GM12874 (cell line): Measurements from ENCODE around the gene STX2.
A peak's percentile ranks its signal among the peaks of the same experiment; 100 is the strongest.

Experiments
- TF ChIP-seq, protein P1 (sequence below): IDR thresholded peaks from 2 replicates; pipeline ENCODE4 v1.5.1; 2011; ENCODE audit warnings: low read depth, mild to moderate bottlenecking, control low read depth, low read length, moderate library complexity; ENCODE audit not compliant: insufficient read depth

Gene STX2

DNA sequence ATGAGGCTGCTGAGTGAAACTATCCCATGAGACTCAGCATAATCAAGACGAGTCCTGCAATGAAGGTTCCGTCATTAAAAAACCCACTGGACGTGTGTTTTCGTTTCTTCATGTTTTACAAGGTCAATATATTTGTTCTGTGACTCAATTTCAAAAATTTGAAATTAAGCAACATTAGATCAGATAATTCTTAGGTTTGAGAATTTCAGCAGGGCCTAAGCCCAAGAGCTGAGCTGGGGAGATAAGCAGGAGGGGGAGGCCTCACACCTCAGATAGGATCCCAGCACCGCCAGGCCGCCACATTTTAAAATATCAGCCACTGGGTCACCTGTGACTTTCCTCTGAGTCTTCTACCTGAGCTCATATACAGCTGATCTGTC, 13.3 kb downstream of the STX2 start:
- TF ChIP-seq, protein P1, sequence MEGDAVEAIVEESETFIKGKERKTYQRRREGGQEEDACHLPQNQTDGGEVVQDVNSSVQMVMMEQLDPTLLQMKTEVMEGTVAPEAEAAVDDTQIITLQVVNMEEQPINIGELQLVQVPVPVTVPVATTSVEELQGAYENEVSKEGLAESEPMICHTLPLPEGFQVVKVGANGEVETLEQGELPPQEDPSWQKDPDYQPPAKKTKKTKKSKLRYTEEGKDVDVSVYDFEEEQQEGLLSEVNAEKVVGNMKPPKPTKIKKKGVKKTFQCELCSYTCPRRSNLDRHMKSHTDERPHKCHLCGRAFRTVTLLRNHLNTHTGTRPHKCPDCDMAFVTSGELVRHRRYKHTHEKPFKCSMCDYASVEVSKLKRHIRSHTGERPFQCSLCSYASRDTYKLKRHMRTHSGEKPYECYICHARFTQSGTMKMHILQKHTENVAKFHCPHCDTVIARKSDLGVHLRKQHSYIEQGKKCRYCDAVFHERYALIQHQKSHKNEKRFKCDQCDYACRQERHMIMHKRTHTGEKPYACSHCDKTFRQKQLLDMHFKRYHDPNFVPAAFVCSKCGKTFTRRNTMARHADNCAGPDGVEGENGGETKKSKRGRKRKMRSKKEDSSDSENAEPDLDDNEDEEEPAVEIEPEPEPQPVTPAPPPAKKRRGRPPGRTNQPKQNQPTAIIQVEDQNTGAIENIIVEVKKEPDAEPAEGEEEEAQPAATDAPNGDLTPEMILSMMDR: no peak

DNA sequence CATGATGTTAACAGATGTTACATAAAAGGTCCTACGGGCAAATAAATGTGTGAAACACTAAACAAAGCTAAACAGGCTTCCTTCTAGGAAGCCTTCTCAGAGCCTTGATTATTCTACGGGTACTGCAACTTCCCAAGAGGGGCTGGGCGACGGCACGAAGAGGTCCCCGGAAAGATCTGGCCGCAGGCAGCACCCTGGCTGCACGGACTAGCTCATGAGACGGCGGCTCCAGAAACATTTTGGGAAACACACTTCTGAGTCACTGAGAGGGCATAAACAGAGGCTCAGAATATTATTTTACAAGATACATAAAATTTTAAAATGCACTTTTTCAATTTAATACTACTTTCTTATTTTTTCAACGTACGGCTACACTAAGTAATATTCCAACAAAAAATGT, 19.4 kb downstream of the STX2 start:
- TF ChIP-seq, protein P1: no peak

DNA sequence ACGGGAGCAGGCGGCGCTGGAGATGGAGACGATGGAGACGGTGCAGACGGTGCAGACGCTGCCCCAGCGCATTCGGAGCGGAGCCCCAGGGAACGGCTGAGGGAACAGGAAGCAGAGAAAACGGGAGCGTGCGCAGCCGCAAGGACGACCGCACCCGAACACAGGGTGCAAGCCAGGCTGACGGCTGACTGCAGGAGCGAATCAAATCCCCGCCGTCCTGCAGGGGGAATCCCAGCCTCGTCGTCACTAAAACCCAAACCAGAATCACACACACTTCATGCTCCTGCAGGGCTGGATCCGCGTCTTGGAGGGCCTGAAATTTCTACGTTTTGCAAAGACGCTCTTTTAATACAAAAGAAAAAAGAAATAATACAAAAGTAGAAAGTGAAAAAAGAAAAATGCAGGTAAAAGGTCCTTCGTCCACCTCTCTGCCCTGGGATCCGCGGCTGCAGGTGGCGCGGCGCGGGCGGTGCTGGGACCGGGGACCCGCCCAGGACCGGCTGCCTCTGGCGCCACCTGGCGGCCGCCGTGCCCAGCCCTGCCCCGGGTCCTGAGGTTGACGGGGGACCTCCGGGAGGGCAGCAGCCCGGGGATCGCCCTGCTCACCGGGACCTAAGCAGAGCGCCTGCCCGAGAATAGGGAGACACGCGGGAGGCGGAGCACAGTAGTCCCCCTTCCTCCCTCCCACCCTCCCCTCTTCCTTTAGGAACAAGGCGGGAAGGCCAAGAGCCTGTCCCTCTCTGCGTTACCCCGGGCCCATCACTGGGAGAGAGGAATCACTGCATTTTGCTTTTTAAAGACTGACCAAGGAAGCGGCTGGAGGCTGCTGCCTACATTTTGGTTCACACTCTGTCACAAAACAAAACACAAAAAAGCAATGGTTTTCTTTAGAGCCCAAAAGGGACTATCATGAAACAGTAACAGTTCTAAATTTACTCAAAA, 20.1 kb downstream of the STX2 start:
- TF ChIP-seq, protein P1: peak; percentile 91

DNA sequence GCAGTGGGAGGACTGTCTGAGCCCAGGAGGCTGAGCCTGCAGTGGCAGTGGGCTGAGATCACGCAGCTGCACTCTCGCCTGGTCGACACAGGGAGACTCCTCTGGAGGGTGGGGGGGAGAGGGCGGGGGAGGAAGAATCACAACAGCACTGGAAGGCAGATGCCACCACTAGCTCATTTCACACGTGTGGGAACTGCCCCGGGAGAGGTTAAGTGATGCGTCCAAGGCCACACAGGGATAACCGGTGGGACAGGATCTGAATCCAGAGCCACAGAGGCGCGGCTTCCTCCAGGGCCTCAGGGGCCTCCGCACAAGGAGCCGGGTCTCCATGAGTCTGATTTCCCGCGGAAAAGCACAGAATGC, 20.8 kb downstream of the STX2 start:
- TF ChIP-seq, protein P1: no peak

DNA sequence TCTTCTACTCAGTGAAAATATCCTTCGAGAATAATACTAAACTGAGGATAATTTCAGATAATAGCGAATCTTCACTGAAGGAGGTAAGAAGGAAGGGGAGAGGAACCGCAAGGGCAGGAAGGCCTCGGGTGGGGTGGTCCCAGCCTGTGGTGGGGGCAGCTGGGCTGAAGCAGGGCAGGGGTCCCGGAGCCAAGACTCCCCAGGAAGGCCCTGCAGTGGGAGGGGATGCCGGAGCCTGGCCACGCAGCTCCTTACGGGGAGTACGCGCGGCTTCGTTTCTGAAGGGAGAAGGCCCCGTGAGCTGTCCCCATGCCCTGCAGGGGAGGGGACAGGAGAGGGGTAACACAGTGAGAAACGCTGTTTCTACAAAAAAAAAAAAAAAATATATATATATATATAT, 21.2 kb downstream of the STX2 start:
- TF ChIP-seq, protein P1: no peak

DNA sequence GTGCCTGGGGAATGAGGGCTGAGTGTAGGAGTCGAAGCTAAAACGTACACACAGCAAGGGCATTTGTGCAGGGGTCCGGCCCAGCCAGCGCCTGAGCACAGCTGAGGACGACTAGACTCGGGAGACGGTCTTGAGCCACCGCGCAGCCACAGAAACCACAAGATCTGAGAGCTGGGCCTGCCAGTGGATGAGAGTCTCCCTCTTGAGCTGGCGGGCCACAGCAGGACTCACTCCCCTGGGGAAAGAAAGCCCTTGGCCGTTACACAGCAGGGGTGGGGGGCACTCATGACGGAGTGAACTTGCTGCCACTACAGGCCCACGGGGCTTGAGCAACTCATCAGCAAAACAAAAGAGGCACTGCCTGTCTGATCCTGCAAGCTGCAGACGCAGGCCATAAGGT, 23.0 kb downstream of the STX2 start:
- TF ChIP-seq, protein P1: no peak

DNA sequence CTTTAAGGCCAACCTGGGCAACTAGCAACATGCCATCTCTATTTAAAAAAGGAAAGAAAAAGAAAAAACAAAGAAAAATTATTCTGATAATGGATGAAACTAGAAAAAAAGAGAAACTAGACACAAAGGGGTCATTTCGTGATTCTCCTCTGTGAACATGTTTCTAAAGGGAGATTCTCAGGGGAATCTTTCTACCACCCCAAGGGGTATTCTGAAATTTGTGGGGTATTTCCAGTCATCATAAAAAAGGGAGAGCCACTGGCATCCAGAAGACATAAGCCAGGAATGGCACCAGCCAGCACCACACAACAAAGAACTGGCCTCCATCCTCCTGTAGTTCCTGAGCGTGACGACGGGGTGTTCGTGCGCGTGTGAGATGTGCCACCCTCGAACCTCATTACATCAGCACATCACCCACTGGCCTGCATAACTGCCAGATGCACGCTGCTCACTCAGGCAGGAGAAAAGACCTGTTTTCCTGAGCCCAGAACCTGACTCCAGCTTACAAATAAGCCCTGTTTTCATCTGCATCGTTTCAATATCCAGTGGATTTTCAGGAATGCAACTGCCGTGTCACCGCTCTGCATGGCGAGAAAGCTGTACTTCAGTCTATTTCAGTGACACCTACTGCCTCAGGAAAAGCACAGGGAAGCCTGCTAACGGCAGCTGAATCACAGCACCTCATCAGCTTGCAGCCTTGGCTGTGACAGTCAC, 23.9 kb downstream of the STX2 start:
- TF ChIP-seq, protein P1: no peak
